HG03457 (cell line): ENCODE measurements around the gene ARHGAP33.
"Not testable (repeated sequence)": the region's sequence is repeated elsewhere in the genome, so short reads cannot be mapped to it uniquely, and the experiment has no call there.

Source experiments
- ATAC-seq: cut with Tn5 transposase; IDR thresholded peaks from one replicate; pipeline ENCODE4 v1.9.1; 2021; ENCODE audit warnings: moderate number of reproducible peaks; ENCODE audit not compliant: unreplicated experiment

ARHGAP33 gene

DNA sequence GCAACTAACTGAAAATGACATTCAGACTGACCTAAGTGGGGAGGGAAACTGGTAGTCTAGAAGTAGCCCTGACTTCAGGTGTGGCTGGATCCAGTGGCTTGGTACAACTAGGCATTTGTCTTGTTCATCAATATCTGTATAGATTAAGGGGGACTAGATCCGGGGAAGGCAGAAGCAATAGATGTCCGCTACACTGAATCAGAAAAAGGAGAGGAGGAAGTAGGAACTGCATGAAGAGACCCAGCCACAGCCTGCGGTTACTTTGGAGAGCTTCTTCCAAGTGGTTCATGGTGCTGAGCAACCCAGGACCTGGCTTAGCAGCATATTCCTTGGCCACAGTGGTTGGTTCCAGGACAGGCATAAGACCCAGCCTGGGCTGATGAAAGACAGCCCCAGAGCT lies 47.2 kb downstream of the ARHGAP33 start:
- no peak for ATAC-seq

- ATAC-seq: no peak
Observed at GRCh38 chr19:35824150-35824549, 48.8 kb downstream of the ARHGAP33 start.

DNA sequence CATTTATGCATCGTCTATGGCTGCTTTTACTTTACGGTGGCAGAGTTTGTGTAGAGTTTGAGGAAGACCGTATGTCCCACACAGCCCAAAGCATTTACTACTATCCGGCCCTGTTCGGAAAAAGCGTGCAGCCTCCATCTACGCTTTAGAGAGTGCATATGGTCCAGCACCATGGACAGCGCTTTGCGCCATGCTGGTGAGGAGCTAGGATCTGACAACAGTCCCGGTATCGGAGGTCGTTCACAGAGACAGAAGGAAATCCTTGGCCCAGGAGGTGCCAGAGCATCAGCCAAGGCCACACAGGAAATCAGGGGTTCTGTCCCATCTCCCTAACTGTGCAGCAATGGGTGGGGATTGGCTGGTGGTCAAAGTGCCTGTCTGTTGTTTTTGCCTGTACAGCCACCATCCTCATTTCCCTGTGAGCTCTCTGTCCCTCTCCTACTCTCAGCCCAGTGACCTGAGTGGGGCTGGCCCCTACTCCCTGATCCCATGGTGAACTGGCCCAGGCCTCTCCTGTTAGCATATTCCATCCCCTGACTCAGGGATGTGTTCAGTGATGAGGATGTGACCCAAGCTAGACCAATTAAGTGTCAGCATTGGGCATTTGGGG lies 53.4 kb downstream of the ARHGAP33 start:
- ATAC-seq: no peak

DNA sequence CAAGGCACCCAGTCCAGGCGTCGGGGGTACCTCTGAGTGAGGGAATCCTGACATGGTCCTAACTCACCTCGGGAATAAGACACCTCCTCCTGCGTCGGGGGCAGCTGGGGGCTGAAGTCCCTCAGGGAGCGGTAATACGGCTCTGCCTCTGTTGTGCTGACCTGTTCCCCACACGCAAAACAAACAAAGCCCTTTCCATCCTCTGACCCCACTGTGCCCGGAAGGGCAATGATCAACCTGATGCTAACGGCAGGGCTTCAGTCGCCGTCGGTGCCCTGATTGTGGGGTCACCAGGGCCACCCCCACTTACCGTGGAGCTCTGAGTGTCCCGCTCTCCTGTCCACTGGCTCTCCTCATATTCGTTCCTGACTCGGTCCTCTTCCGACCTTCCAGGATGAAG lies 55.6 kb downstream of the ARHGAP33 start:
- no peak for ATAC-seq

DNA sequence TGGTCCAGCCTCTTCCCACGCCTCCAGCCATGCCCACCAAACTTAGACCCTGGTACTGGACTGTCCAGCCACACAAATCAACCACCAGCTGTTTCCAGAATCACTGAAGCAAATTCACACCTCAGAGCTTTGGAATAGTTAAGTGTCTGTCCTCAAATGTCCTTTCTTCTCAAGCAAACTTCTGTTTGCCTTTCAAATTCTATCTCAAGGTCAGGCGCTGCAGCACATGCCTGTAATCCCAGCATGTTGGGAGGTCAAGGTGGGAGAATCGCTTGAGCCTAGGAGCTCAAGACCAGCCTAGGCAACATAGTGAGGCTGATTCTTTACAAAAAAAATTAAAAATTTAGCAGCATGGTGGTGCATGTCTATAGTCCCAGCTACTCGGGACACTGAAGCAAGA lies 56.7 kb downstream of the ARHGAP33 start:
- no peak for ATAC-seq

- ATAC-seq: no peak
Observed at GRCh38 chr19:35833972-35834371, 58.6 kb downstream of the ARHGAP33 start.

DNA sequence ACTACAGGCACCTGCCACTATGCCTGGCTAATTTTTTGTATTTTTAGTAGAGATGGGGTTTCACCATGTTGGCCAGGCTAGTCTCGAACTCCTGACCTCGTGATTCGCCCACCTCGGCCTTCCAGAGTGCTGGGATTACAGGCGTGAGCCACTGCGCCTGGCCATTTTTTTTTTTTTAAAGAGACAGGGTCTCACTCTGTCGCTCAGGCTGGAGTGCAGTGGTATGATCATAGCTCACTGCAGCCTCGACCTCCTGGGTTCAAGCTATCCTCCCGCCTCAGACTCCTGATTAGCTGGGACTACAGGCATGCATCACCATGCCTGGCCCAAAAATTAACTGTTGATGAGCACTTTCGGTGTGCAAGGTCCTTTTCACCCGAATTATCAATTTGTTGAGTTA lies 60.7 kb downstream of the ARHGAP33 start:
- ATAC-seq: not testable (repeated sequence)
